GM18511 (cell line): ENCODE data around the gene PLXDC1.

Experiments
- ATAC-seq: cut with Tn5 transposase; IDR thresholded peaks from one replicate; pipeline ENCODE4 v1.9.1; 2021; ENCODE audit warnings: mild to moderate bottlenecking, moderate library complexity; ENCODE audit not compliant: unreplicated experiment

PLXDC1 gene

GRCh38 chr17:39156491-39156890, 5.1 kb upstream of the PLXDC1 start:
- no peak for ATAC-seq

- no peak for ATAC-seq
Observed at GRCh38 chr17:39155654-39156053, 4.2 kb upstream of the PLXDC1 start.

- peak; percentile 62 for ATAC-seq
Observed at GRCh38 chr17:39153599-39154051, 2.2 kb upstream of the PLXDC1 start.

- ATAC-seq, result no peak
Observed at GRCh38 chr17:39151943-39152818, 744 bp upstream of the PLXDC1 start.

- no peak for ATAC-seq
Observed at GRCh38 chr17:39150795-39151149, 665 bp downstream of the PLXDC1 start.

- no peak for ATAC-seq
Observed at GRCh38 chr17:39150104-39150634, 1.3 kb downstream of the PLXDC1 start.

DNA sequence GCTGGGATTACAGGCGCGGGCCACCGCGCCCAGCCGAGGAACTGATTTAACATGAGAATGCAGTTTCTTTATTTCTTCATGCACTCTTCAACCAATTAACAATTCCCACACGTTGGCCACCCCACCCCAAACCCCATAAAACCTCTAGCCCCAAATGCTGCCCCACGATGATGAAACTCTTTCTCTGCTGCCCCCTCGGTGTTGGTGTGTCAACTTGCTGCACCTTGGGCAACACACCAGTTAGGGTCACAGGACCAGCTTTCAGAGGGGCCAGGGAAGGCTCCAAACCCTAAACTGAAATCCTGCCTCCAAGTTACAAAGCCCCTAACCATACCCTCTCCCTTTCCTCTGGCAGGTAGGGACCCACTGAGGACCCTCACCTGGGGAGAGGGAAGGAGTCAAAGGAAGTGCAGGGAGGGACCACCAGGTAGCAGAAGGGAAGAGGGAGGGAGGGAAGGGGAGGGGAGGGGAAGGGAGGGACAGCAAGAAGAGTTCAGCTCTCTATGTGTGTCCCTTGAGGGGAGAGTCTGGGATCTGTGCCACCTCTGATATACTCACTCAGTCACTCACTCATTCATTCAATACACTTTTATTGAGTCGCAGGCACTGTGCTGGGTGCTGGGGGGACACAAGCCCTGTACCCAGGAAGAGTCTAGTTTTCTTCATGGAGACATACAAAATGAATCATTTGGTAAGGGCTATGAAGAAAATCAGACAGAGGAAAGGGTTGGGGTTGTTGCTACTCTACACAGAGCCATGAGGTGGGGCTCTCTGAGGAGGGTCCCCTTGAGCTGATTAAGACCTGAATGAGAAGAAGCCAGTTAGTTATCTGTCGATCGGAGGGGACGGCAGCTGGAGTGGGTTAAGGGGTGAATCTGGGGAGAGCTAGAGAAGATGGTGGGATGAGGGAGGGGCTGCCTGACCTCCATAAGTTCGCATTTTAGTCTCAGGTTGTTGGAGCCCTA, 3.9 kb downstream of the PLXDC1 start:
- no peak for ATAC-seq

GRCh38 chr17:39146273-39146672, 5.2 kb downstream of the PLXDC1 start:
- no peak for ATAC-seq

DNA sequence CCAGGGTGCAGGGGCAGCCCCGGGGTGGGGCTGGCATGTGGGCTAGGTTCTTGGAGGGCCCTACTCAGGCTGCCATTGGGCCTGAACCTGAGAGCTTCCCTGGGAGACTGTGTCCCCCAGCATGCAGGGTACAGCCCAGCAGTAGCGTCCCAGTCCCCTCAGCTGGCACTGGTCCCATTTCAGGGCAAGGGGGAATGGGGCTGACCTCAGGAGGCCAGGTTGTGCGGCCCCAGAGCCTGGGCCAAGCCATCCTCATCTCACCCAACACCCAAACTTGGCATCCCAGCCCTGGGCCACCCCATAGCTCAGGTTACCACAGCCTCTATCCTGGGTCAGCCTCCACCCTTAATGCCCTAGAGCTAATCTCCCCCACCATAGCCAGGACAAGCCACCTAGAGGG, 6.3 kb downstream of the PLXDC1 start:
- no peak for ATAC-seq

GRCh38 chr17:39144416-39144840, 7.0 kb downstream of the PLXDC1 start:
- ATAC-seq, result no peak

DNA sequence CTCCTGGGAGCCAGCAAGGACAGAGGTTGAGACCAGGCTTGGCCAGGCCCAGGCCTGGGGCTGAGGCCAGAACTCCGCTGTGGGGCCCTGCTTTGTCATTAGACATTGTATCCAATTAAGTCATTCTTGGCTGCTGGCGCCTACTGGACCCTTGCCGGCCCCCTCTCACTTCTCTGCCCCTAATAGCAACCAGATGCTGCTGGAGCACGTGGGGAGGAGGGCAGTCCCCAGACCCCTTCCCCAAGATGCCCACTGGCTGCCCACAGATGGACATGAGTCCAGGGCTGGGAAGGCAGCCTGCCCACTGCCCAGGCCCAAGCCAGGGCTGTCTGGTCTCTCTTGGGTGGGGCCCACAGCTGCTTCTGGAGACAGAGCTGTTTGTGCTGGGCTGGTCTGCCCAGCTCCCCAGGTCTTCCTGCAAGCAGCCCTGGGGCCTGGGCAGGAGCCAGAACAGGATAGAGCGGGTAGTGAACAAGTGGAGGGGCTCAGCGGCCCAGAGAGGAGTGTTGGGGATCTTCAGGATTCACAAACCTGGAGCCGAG, 7.8 kb downstream of the PLXDC1 start:
- no peak for ATAC-seq

GRCh38 chr17:39141915-39142664, 9.3 kb downstream of the PLXDC1 start:
- no peak for ATAC-seq

- no peak for ATAC-seq
Observed at GRCh38 chr17:39141294-39141693, 10.1 kb downstream of the PLXDC1 start.

DNA sequence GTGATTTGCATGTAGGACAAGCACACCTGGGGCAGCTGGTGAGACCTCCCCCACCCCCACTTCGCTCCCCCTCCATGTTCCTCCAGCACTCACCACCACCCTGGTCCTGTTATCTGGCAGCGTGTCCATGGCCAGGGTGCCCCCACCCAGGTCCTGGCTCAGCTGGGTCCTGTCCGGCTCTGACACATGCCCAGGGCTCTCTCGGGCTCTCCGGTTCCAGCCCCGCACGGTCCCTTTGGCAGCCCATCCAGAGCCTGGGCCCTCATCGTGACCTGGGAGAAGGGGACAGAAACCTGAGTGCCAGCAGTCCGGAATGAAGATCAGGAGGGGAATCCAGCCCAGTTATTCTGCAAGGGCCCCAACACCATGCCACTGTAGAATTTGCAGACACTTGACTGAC, 11.9 kb downstream of the PLXDC1 start:
- no peak for ATAC-seq

- ATAC-seq, result no peak
Observed at GRCh38 chr17:39139161-39139511, 12.3 kb downstream of the PLXDC1 start.

GRCh38 chr17:39138431-39139160, 12.8 kb downstream of the PLXDC1 start:
- ATAC-seq, result no peak

DNA sequence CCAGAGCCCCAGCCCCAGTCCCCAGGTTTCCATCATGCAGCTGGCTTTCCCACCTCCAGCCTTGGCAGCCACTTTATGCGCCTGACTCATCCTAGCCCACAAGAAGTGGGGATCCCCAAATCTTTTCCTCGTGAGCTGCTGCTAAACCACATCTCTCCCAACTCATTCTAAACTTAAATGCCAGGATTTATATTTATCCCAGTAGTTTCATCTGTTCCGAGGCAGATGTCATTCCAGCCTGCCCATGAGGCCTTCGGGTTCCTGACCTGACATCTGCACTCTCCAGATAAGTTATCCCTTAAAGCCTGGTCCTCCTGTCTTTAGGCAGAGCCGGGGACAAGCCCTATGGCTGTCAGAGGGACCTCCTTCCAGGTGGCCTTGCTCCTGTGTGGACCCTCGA, 16.6 kb downstream of the PLXDC1 start:
- no peak for ATAC-seq

GRCh38 chr17:39132192-39132610, 19.2 kb downstream of the PLXDC1 start:
- no peak for ATAC-seq

GRCh38 chr17:39131616-39132015, 19.8 kb downstream of the PLXDC1 start:
- ATAC-seq, result no peak

GRCh38 chr17:39130205-39130604, 21.2 kb downstream of the PLXDC1 start:
- ATAC-seq, result no peak
